Osteocyte (in vitro differentiated cells): ENCODE results near the gene ALKBH4. TPM values are rescaled to one million over a fixed set of nuclear protein-coding genes. Genes with fewer than 3 reads are reported as not detected.

ENCODE experiments used
- DNase-seq: peaks from one replicate; pipeline ENCODE4 v3.0.0; 2021; ENCODE audit warnings: mixed read lengths; ENCODE audit not compliant: unreplicated experiment; ENCODE audit errors: extremely low spot score
- H3K27ac Mint-ChIP-seq: one replicate; pipeline ENCODE4 v1.8.0; 2021; ENCODE audit warnings: mild to moderate bottlenecking, mixed read lengths; ENCODE audit not compliant: unreplicated experiment
- H3K27me3 Mint-ChIP-seq: one replicate; pipeline ENCODE4 v1.8.0; 2021; ENCODE audit warnings: mixed read lengths; ENCODE audit not compliant: unreplicated experiment
- H3K36me3 Mint-ChIP-seq: one replicate; pipeline ENCODE4 v1.8.0; 2021; ENCODE audit warnings: mixed read lengths; ENCODE audit not compliant: unreplicated experiment
- H3K4me1 Mint-ChIP-seq: one replicate; pipeline ENCODE4 v1.8.0; 2021; ENCODE audit warnings: mixed read lengths; ENCODE audit not compliant: unreplicated experiment
- H3K4me3 Mint-ChIP-seq: one replicate; pipeline ENCODE4 v1.8.0; 2021; ENCODE audit warnings: mild to moderate bottlenecking, moderate library complexity, mixed read lengths; ENCODE audit not compliant: unreplicated experiment
- H3K9me3 Mint-ChIP-seq: one replicate; pipeline ENCODE4 v1.8.0; 2021; ENCODE audit warnings: mixed read lengths; ENCODE audit not compliant: unreplicated experiment
- total RNA-seq: library from RNA; stranded (reverse); gene quantifications from 2 replicates; pipeline ENCODE4 v1.2.1, GENCODE V29; 2021
- TF ChIP-seq, protein P1 (sequence below): fragments of 200-600 bp; sonication (generic); IDR thresholded peaks from 2 replicates; pipeline ENCODE4 v1.5.0; 2021; ENCODE audit warnings: antibody characterized with exemption, mild to moderate bottlenecking, moderate library complexity

Gene ALKBH4
- total RNA-seq, 1 donor from 2014 or later = 13.9 TPM

DNA sequence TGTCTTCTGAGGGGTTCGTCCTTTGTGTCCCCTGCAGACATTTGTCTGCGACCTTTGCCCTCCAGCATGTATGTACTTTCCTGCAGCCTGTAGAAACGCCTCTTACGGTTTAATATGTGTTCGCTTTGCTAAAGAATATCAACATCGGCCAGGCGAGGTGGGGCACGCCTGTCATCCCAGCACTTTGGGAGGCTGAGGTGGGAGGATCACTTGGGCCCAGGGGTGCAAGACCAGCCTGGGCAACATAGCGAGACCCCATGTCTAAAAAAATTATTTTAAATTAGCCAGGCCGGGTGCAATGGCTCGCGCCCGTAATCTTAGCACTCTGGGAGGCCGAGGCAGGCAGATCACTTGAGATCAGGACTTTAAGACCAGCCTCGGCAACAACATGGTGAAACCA lies 15.5 kb downstream of the ALKBH4 start:
- no peaks in the 10 kb centered on the region for H3K27me3 Mint-ChIP-seq
- H3K9me3 Mint-ChIP-seq = no peaks in the 10 kb centered on the region
- peaks cover 2% of the 10 kb centered on the region for H3K4me1 Mint-ChIP-seq
- no peak overlapping the region for H3K4me3 Mint-ChIP-seq
- TF ChIP-seq, protein P1, sequence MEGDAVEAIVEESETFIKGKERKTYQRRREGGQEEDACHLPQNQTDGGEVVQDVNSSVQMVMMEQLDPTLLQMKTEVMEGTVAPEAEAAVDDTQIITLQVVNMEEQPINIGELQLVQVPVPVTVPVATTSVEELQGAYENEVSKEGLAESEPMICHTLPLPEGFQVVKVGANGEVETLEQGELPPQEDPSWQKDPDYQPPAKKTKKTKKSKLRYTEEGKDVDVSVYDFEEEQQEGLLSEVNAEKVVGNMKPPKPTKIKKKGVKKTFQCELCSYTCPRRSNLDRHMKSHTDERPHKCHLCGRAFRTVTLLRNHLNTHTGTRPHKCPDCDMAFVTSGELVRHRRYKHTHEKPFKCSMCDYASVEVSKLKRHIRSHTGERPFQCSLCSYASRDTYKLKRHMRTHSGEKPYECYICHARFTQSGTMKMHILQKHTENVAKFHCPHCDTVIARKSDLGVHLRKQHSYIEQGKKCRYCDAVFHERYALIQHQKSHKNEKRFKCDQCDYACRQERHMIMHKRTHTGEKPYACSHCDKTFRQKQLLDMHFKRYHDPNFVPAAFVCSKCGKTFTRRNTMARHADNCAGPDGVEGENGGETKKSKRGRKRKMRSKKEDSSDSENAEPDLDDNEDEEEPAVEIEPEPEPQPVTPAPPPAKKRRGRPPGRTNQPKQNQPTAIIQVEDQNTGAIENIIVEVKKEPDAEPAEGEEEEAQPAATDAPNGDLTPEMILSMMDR = no peak
- H3K27ac Mint-ChIP-seq = no peak overlapping the region
- no peak for DNase-seq
- H3K36me3 Mint-ChIP-seq = peaks cover 16% of the 10 kb centered on the region

DNA sequence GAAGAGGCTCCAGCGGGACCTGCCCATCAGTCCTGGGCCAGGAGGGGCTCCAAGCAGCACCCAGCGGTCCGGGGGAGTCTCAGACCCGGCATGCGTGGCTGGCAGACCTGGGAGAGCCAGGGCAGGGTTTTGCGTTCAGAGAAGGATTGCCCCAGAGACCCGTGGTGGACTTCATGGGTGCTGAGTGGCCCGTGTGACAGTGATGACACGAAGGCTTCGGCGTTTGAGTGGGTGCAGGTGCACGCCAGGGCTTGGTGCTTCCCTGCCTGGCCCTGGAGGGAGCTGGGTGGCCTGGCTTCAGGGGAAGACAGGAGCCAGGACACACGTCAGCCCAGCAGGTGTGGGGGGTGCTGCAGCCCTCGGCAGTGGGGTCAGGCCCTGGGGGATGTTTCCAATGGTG lies 17.4 kb downstream of the ALKBH4 start:
- H3K9me3 Mint-ChIP-seq = no peaks in the 10 kb centered on the region
- DNase-seq = no peak
- H3K4me1 Mint-ChIP-seq = peaks cover 2% of the 10 kb centered on the region
- H3K27me3 Mint-ChIP-seq = no peaks in the 10 kb centered on the region
- H3K4me3 Mint-ChIP-seq = no peak overlapping the region
- H3K27ac Mint-ChIP-seq = no peak overlapping the region
- TF ChIP-seq, protein P1 = no peak
- H3K36me3 Mint-ChIP-seq = peaks cover 16% of the 10 kb centered on the region

DNA sequence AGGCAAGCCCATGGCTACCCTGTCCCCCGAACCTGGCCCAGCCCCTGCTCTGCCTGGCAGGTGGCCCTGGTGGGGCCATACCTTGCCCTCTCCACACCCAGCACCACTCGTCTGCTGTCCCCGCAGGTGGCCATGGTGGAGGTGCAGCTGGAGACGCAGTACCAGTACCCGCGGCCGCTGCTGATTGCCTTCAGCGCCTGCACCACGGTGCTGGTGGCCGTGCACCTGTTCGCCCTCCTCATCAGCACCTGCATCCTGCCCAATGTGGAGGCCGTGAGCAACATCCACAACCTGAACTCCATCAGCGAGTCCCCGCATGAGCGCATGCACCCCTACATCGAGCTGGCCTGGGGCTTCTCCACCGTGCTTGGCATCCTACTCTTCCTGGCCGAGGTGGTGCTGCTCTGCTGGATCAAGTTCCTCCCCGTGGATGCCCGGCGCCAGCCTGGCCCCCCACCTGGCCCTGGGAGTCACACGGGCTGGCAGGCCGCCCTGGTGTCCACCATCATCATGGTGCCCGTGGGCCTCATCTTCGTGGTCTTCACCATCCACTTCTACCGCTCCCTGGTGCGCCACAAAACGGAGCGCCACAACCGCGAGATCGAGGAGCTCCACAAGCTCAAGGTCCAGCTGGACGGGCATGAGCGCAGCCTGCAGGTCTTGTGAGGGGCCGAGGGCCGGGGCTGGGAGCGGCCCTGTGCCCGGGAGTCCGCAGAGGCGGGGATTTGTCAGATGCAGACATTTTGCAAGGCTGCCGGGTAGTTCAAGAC lies 18.1 kb downstream of the ALKBH4 start:
- TF ChIP-seq, protein P1 = no peak
- Mint-ChIP-seq H3K36me3 (peaks cover 16% of the 10 kb centered on the region), H3K27me3 (no peaks in the 10 kb centered on the region), H3K27ac (no peak overlapping the region), H3K4me3 (no peak overlapping the region), H3K4me1 (peaks cover 2% of the 10 kb centered on the region), H3K9me3 (no peaks in the 10 kb centered on the region)
- DNase-seq = no peak

DNA sequence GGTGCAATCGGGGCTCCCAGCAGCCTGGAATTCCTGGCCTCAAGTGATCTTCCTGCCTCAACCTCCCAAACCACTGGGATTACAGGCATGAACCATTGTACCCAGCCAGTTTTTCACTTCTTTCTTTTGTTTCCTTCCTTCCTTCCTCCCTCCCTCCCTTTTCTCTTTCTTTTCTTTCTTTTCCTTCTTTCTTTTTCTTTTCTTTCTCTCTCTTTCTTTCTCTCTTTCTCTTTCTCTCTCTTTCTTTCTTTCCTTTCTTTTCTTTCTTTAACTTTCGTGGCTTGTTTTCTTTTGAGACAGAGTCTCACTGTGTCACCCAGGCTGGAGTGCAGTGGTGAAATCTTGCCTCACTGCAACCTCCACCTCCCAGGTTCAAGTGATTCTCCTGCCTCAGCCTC lies 19.0 kb downstream of the ALKBH4 start:
- no peaks in the 10 kb centered on the region for H3K9me3 Mint-ChIP-seq
- TF ChIP-seq, protein P1 = no peak
- peaks cover 2% of the 10 kb centered on the region for H3K4me1 Mint-ChIP-seq
- H3K27me3 Mint-ChIP-seq = no peaks in the 10 kb centered on the region
- no peak overlapping the region for H3K27ac Mint-ChIP-seq
- DNase-seq = no peak
- H3K4me3 Mint-ChIP-seq = no peak overlapping the region
- H3K36me3 Mint-ChIP-seq = peaks cover 16% of the 10 kb centered on the region

DNA sequence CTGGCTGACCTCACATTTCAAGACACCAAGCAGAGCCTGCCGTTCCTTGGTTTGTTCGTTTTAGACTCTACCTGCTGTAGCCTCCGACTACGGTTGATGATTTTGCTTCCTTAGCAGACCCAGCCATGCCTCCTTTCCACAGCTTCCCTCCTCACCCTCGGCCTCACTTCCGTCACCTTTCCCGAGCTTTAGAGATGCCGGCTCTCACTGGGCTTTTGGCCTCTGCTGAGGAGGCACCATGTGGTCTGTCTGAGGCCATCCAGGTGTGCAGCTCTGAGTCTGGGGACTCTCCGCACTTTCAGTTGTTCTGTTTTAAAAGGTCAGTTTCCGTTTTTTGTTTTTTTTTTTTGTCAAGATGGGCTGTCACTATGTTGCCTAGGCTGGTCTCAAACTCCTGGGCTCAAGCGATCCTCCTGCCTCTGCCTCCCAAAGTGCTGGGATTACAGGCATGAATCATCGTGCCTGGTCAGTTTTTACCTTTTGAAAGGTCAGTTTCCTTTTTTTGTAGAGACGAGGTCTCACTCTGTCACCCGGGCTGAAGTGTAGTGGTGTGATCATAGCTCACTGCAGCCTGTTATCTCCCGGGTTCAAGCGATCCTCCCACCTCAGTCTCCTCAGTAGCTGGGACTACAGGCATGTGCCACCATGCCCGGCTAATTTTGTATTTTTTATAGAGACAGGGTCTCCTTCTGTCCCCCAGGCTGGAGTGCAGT lies 19.5 kb downstream of the ALKBH4 start:
- Mint-ChIP-seq H3K4me3 (no peak overlapping the region), H3K4me1 (peaks cover 5% of the 10 kb centered on the region), H3K9me3 (no peaks in the 10 kb centered on the region), H3K27me3 (no peaks in the 10 kb centered on the region), H3K36me3 (peaks cover 16% of the 10 kb centered on the region), H3K27ac (no peak overlapping the region)
- DNase-seq = no peak
- TF ChIP-seq, protein P1 = no peak
